GM12872 (cell line): ENCODE data around the gene PLCB4.

ENCODE experiments used
- CTCF ChIP-seq: IDR thresholded peaks from 3 replicates; pipeline ENCODE4 v1.5.1; 2011; ENCODE audit warnings: low read depth, mild to moderate bottlenecking, low read length, moderate library complexity; ENCODE audit not compliant: insufficient read depth

The PLCB4 gene

GRCh38 chr20:9516234-9516871, 447.5 kb downstream of the PLCB4 start:
- no peak for TF ChIP-seq CTCF

GRCh38 chr20:9517297-9518162, 448.6 kb downstream of the PLCB4 start:
- TF ChIP-seq CTCF, result no peak

DNA sequence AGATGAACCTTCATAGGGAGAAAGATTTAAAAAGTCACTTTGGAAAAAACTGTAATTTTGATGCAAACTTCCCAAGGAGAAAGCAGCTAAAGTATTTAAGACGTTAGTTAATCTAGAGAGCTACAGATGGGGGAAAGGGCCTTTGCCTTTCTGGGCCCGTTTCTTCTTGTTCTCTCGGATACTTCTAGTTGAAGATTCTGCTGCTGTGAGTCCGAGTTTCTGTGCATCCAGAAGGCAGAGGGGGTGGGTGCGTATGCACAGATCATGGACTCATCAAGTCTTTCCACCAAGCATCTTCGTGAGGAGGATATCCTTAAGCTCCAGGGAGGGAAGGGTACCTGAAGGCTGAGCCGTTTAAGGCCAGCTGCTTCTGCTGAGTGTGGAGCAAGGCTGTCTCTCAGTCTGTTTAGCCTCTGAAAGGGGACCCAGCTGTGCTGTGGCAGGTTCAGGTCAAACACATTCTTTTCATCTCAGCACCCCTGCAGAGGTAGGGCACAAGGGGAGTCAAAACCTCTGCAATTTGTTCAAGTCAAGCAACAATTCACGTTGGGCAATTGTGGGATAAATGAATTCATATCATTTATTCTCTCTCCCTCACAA, 449.8 kb downstream of the PLCB4 start:
- TF ChIP-seq CTCF, result no peak

DNA sequence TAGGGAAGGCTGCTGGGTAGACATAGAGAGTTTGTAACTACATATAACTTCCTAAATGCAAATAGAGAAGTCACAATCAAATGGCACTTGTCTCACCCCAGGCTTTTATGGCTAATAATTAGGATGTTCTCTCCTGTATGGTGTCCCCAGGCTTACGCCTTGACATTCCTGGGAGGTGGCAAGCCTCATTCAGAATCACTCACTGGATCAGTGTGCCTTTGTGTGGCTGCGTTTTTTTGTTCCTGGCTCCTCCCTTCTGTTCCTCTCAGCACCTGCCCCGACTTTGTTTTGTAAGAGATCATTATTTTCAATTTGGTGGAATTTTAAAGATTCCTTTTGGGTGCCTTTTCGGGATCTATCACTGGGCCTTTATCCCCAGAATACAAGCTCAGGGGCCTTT, 451.2 kb downstream of the PLCB4 start:
- no peak for TF ChIP-seq CTCF

GRCh38 chr20:9523636-9524035, 454.7 kb downstream of the PLCB4 start:
- TF ChIP-seq CTCF, result no peak
